Measurements from ENCODE around the gene SYNPR.

The SYNPR gene

DNA sequence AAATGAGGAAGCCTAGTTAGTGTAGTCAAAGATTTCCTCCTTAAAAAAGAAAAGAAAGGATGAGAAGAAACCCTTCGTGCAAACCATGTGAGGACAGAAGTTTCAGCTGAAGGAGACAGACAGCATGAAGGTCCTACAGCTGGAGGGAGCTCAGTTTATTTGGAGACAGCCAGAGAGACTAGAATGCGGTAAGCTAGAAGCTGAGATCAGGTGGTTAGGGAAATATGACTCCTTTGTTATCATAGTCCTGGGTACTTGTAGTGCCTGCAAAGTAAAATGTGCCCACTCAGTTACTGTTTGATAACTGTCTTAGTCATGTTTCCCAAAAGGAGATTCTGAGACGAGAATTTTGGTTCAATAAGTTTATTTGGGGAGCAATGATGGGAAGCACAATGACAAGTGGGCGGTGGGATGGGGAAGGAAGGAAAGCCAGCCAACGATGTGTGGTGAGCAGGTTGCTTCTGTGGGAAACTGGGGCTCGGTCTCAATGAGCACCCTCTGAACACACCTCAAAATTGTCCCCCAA is 195.6 kb downstream of the SYNPR start:
- H2AFZ ChIP-seq (ENCODE audit: low read depth, low read length) = no peak overlapping the region
- no peak for ATAC-seq (ENCODE audit: insufficient read depth, low read depth)
- H3K9ac ChIP-seq (ENCODE audit: low read depth, low read length) = no peak overlapping the region
- H3K4me3 ChIP-seq (ENCODE audit: low read depth in 1 of 2, low read length in 2 of 2) = no peak overlapping the region
- H3K4me1 ChIP-seq (ENCODE audit: insufficient read depth, low read length) = no peaks in the 10 kb centered on the region
- H3K36me3 ChIP-seq (ENCODE audit: insufficient read depth, low read length) = no peaks in the 10 kb centered on the region
- no peak for TF ChIP-seq EZH2 (IDR thresholded peaks at IDR 0.05; ENCODE audit: borderline replicate concordance, low read depth, low read length, severe bottlenecking)
- TF ChIP-seq CTCF (IDR thresholded peaks at IDR 0.05; ENCODE audit: borderline replicate concordance, extremely low read depth, low read length, poor library complexity, severe bottlenecking) = no peak
- no peaks in the 10 kb centered on the region for H3K27me3 ChIP-seq (ENCODE audit: insufficient read depth, low read length, poor library complexity)
- DNase-seq = no peak
- H3K9me3 ChIP-seq (ENCODE audit: insufficient read depth, low read length, severe bottlenecking) = no peaks in the 10 kb centered on the region
- no peaks in the 10 kb centered on the region for H3K79me2 ChIP-seq (ENCODE audit: insufficient read depth, low read length)
- no peak overlapping the region for H3K4me2 ChIP-seq (ENCODE audit: insufficient read depth, low read length)
- H3K27ac ChIP-seq (ENCODE audit: low read length) = no peak overlapping the region
- H4K20me1 ChIP-seq (ENCODE audit: insufficient read depth, low read length) = no peaks in the 10 kb centered on the region

GRCh38 chr3:63474828-63475518 is 196.9 kb downstream of the SYNPR start:
- H3K79me2 ChIP-seq (ENCODE audit: insufficient read depth, low read length) = no peaks in the 10 kb centered on the region
- H3K9ac ChIP-seq (ENCODE audit: low read depth, low read length) = no peak overlapping the region
- H4K20me1 ChIP-seq (ENCODE audit: insufficient read depth, low read length) = no peaks in the 10 kb centered on the region
- no peak overlapping the region for H2AFZ ChIP-seq (ENCODE audit: low read depth, low read length)
- no peaks in the 10 kb centered on the region for H3K9me3 ChIP-seq (ENCODE audit: insufficient read depth, low read length, severe bottlenecking)
- H3K27me3 ChIP-seq (ENCODE audit: insufficient read depth, low read length, poor library complexity) = no peaks in the 10 kb centered on the region
- no peak overlapping the region for H3K4me3 ChIP-seq (ENCODE audit: low read depth in 1 of 2, low read length in 2 of 2)
- H3K4me2 ChIP-seq (ENCODE audit: insufficient read depth, low read length) = no peak overlapping the region
- no peaks in the 10 kb centered on the region for H3K36me3 ChIP-seq (ENCODE audit: insufficient read depth, low read length)
- H3K4me1 ChIP-seq (ENCODE audit: insufficient read depth, low read length) = no peaks in the 10 kb centered on the region
- no peak for DNase-seq
- no peak for ATAC-seq (ENCODE audit: insufficient read depth, low read depth)
- no peak overlapping the region for H3K27ac ChIP-seq (ENCODE audit: low read length)
- TF ChIP-seq EZH2 (IDR thresholded peaks at IDR 0.05; ENCODE audit: borderline replicate concordance, low read depth, low read length, severe bottlenecking) (no peak), CTCF (IDR thresholded peaks at IDR 0.05; ENCODE audit: borderline replicate concordance, extremely low read depth, low read length, poor library complexity, severe bottlenecking) (no peak)

GRCh38 chr3:63477494-63478129 is 199.5 kb downstream of the SYNPR start:
- TF ChIP-seq EZH2 (IDR thresholded peaks at IDR 0.05; ENCODE audit: borderline replicate concordance, low read depth, low read length, severe bottlenecking) (no peak), CTCF (IDR thresholded peaks at IDR 0.05; ENCODE audit: borderline replicate concordance, extremely low read depth, low read length, poor library complexity, severe bottlenecking) (no peak)
- ATAC-seq (ENCODE audit: insufficient read depth, low read depth) (no peak), DNase-seq (no peak)
- Histone ChIP-seq H4K20me1 (ENCODE audit: insufficient read depth, low read length) (no peaks in the 10 kb centered on the region), H3K79me2 (ENCODE audit: insufficient read depth, low read length) (no peaks in the 10 kb centered on the region), H3K9me3 (ENCODE audit: insufficient read depth, low read length, severe bottlenecking) (no peaks in the 10 kb centered on the region), H3K4me1 (ENCODE audit: insufficient read depth, low read length) (no peaks in the 10 kb centered on the region), H3K27ac (ENCODE audit: low read length) (no peak overlapping the region), H3K9ac (ENCODE audit: low read depth, low read length) (no peak overlapping the region), H3K4me2 (ENCODE audit: insufficient read depth, low read length) (no peak overlapping the region), H3K4me3 (ENCODE audit: low read depth in 1 of 2, low read length in 2 of 2) (no peak overlapping the region), H3K27me3 (ENCODE audit: insufficient read depth, low read length, poor library complexity) (no peaks in the 10 kb centered on the region), H3K36me3 (ENCODE audit: insufficient read depth, low read length) (no peaks in the 10 kb centered on the region), H2AFZ (ENCODE audit: low read depth, low read length) (no peak overlapping the region)
